Ishikawa (cell line): ENCODE results near the gene MYO16.

Source experiments
- CEBPB ChIP-seq: IDR thresholded peaks from 2 replicates; pipeline ENCODE4 v1.6.1; 2012
- CREB1 ChIP-seq: IDR thresholded peaks from 2 replicates; pipeline ENCODE4 v1.6.1; 2012; ENCODE audit warnings: low read depth
- EGR1 ChIP-seq: IDR thresholded peaks from 2 replicates; pipeline ENCODE4 v1.6.1; 2012
- EP300 ChIP-seq: IDR thresholded peaks from 2 replicates; pipeline ENCODE4 v1.6.1; 2012; ENCODE audit warnings: borderline replicate concordance
- FOXM1 ChIP-seq: IDR thresholded peaks from 2 replicates; pipeline ENCODE4 v1.6.1; 2012; ENCODE audit warnings: low read depth, borderline replicate concordance
- NFIC ChIP-seq: IDR thresholded peaks from 2 replicates; pipeline ENCODE4 v1.6.1; 2012
- RAD21 ChIP-seq: IDR thresholded peaks from 2 replicates; pipeline ENCODE4 v1.6.1; 2012; ENCODE audit warnings: low read depth
- TAF1 ChIP-seq: IDR thresholded peaks from 2 replicates; pipeline ENCODE4 v1.6.1; 2012; ENCODE audit warnings: low read depth, mild to moderate bottlenecking
- TCF12 ChIP-seq: IDR thresholded peaks from 2 replicates; pipeline ENCODE4 v1.6.1; 2012; ENCODE audit warnings: low read depth
- TEAD4 ChIP-seq: IDR thresholded peaks from 2 replicates; pipeline ENCODE4 v1.6.1; 2012
- USF1 ChIP-seq: IDR thresholded peaks from 2 replicates; pipeline ENCODE4 v1.6.1; 2012
- YY1 ChIP-seq: IDR thresholded peaks from 2 replicates; pipeline ENCODE4 v1.6.1; 2012; ENCODE audit warnings: low read depth
- ZBTB7A ChIP-seq: IDR thresholded peaks from 2 replicates; pipeline ENCODE4 v1.6.1; 2012; ENCODE audit warnings: low read depth
- TF ChIP-seq, protein P1 (sequence below): IDR thresholded peaks from 2 replicates; pipeline ENCODE4 v1.6.1; 2012; ENCODE audit warnings: low read depth, mild to moderate bottlenecking
- TF ChIP-seq, protein P2 (sequence below): IDR thresholded peaks from 2 replicates; pipeline ENCODE4 v1.6.1; 2012

MYO16 gene

GRCh38 chr13:108629181-108629752, at the start of gene MYO16:
Gene MYO16, plus strand, starts transcription at chr13:108629611. Its CDS starts 234 bp downstream, at chr13:108629845.
- TF ChIP-seq RAD21 (no peak), CEBPB (no peak), CREB1 (no peak), YY1 (no peak), EP300 (no peak), EGR1 (no peak), USF1 (no peak), TCF12 (no peak), FOXM1 (no peak), TAF1 (no peak)
- TF ChIP-seq, protein P1, sequence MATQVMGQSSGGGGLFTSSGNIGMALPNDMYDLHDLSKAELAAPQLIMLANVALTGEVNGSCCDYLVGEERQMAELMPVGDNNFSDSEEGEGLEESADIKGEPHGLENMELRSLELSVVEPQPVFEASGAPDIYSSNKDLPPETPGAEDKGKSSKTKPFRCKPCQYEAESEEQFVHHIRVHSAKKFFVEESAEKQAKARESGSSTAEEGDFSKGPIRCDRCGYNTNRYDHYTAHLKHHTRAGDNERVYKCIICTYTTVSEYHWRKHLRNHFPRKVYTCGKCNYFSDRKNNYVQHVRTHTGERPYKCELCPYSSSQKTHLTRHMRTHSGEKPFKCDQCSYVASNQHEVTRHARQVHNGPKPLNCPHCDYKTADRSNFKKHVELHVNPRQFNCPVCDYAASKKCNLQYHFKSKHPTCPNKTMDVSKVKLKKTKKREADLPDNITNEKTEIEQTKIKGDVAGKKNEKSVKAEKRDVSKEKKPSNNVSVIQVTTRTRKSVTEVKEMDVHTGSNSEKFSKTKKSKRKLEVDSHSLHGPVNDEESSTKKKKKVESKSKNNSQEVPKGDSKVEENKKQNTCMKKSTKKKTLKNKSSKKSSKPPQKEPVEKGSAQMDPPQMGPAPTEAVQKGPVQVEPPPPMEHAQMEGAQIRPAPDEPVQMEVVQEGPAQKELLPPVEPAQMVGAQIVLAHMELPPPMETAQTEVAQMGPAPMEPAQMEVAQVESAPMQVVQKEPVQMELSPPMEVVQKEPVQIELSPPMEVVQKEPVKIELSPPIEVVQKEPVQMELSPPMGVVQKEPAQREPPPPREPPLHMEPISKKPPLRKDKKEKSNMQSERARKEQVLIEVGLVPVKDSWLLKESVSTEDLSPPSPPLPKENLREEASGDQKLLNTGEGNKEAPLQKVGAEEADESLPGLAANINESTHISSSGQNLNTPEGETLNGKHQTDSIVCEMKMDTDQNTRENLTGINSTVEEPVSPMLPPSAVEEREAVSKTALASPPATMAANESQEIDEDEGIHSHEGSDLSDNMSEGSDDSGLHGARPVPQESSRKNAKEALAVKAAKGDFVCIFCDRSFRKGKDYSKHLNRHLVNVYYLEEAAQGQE = no peak
- TF ChIP-seq, protein P2, sequence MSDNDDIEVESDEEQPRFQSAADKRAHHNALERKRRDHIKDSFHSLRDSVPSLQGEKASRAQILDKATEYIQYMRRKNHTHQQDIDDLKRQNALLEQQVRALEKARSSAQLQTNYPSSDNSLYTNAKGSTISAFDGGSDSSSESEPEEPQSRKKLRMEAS = no peak

DNA sequence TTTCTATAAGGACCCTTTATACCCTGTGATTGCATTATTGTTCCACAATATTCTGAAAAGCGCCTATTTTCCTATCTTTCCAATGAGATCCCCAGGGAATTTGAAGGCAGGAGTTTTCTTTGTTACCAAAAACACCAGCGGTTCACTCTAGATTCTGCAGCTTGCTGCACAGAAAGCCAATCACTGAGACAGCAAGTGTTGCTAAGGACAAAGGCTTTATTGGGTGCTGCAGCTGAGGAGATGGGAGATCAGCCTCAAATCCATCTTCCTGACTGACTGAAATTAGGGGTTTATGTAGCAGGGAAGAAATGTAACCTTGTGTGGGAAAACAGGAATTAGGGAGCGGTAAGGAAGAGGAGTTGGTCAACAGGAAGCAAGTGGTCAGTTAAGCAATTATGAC, 42.6 kb upstream of the MYO16 start:
- TF ChIP-seq CREB1 = no peak
- TF ChIP-seq USF1 = no peak
- TF ChIP-seq RAD21 = no peak
- TF ChIP-seq TCF12 = no peak
- TF ChIP-seq, protein P2 = no peak
- TF ChIP-seq TEAD4 = no peak
- no peak for TF ChIP-seq TAF1
- no peak for TF ChIP-seq CEBPB
- TF ChIP-seq EGR1 = no peak
- no peak for TF ChIP-seq FOXM1
- no peak for TF ChIP-seq EP300
- TF ChIP-seq YY1 = no peak
- TF ChIP-seq ZBTB7A = no peak
- TF ChIP-seq NFIC = no peak
- TF ChIP-seq, protein P1 = no peak

DNA sequence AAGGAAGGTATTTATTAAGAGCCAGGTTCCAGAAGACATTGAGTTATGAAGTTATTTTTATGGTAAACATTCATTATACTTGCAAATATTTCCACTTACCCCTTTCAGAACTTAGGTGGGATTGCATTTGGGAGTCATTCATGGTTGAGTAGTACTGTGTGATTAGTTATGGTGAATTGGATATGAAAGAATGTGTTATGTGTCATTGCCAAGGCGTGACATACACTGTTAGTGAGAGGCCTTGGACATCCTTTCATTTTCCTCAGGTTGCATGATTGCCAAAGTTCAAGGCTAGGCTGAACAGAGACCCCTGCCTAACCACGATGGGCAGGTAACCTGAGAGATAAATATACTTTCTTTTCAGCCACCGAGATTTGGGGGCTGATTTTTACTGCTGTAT, 40.9 kb upstream of the MYO16 start:
- TF ChIP-seq YY1 (no peak), USF1 (no peak), TEAD4 (no peak), EP300 (no peak), FOXM1 (no peak), CREB1 (no peak), ZBTB7A (no peak), TCF12 (no peak), EGR1 (no peak), RAD21 (no peak), NFIC (no peak), TAF1 (no peak), CEBPB (no peak)
- TF ChIP-seq, protein P2 = no peak
- TF ChIP-seq, protein P1 = no peak

- TF ChIP-seq FOXM1 = no peak
- TF ChIP-seq ZBTB7A = no peak
- TF ChIP-seq CREB1 = no peak
These were observed 35.3 kb upstream of the MYO16 start for GRCh38 chr13:108594153-108594552.
